HCT116 (cell line): Measurements from ENCODE around the gene PRLR. TPM values are rescaled to one million over a fixed set of nuclear protein-coding genes. Genes with fewer than 3 reads are reported as not detected.

ENCODE experiments used
- ATAC-seq: fragments of 200-7000 bp; cut with Tn5 transposase; 2 replicates; pipeline ENCODE4 v1.9.1; 2020; ENCODE audit warnings: mild to moderate bottlenecking, moderate library complexity
- BruUV-seq: library from RNA; stranded (reverse); fragments of 400-500 nt; replicated peaks from 2 replicates; lab custom pipeline; 2021; lab: Mats Ljungman, UMichigan
- CTCF ChIA-PET: fragments of 300-600 bp; sonication (Branson Sonifier 250); formaldehyde crosslinking; loops from one replicate; lab custom pipeline; 2021; ENCODE audit warnings: antibody characterized with exemption; lab: Charles Lee
- POLR2A ChIA-PET: fragments of 300-600, 350-600 bp; sonication (Branson Sonifier 250); formaldehyde crosslinking; loops from one replicate; lab custom pipeline; 2021; ENCODE audit warnings: antibody characterized with exemption; lab: Charles Lee
- RAD21 ChIA-PET, 2 experiments: fragments of 300-600 bp; sonication (Branson Sonifier 250); formaldehyde crosslinking; loops; one replicate each; lab custom pipeline; 2023; ENCODE audit warnings: low total read pairs in 2 of 2; ENCODE audit not compliant: uncharacterized antibody in 2 of 2, unreplicated experiment in 2 of 2, low non-redundant PET in 1 of 2; lab: Charles Lee
- DNase-seq: peaks from one replicate; pipeline ENCODE4 v3.0.0-alpha.2; 2010; ENCODE audit warnings: low read depth, low spot score
- H2AFZ ChIP-seq: fragments of 200-600 bp; shearing (Covaris generic), sonication (generic); 2 replicates; pipeline ENCODE4 v1.6.1; 2017; ENCODE audit warnings: low read depth, mixed run types, mixed read lengths, antibody characterized with exemption, low read length; ENCODE audit not compliant: poor library complexity, severe bottlenecking
- H3K27ac ChIP-seq: 2 replicates; pipeline ENCODE4 v1.5.1; 2012; ENCODE audit warnings: low read depth, low read length
- H3K27me3 ChIP-seq: fragments of 200-600 bp; sonication (generic); 2 replicates; pipeline ENCODE4 v1.6.1; 2016; ENCODE audit warnings: mixed run types, low read length, mixed read lengths; ENCODE audit not compliant: insufficient read depth
- H3K36me3 ChIP-seq, 2 experiments: fragments of 200-500 bp in 1 of 2; fragments of 200-600 bp in 1 of 2; sonication (Bioruptor generic) in 1 of 2; sonication (generic) in 1 of 2; 2 replicates each; pipeline versions ENCODE4 v1.5.1 to v1.6.1; 2014 to 2016; ENCODE audit warnings: low read length in 2 of 2, inconsistent platforms in 1 of 2, mixed read lengths in 1 of 2, mixed run types in 1 of 2; ENCODE audit not compliant: insufficient read depth in 2 of 2, control insufficient read depth in 1 of 2
- H3K4me1 ChIP-seq, 2 experiments: fragments of 200-600 bp in 1 of 2; sonication (generic) in 1 of 2; 2 replicates each; pipeline versions ENCODE4 v1.5.1 to v1.6.1; 2012 to 2017; ENCODE audit warnings: low read length in 2 of 2, inconsistent platforms in 1 of 2, mild to moderate bottlenecking in 1 of 2, mixed read lengths in 1 of 2, mixed run types in 1 of 2, moderate library complexity in 1 of 2; ENCODE audit not compliant: insufficient read depth in 2 of 2, control insufficient read depth in 1 of 2
- H3K4me2 ChIP-seq: fragments of 200-600 bp; sonication (generic); 2 replicates; pipeline ENCODE4 v1.6.1; 2017; ENCODE audit warnings: mixed run types, low read length, mixed read lengths
- H3K4me3 ChIP-seq, 2 experiments: fragments of 200-600 bp in 1 of 2; sonication (generic) in 1 of 2; replicated peaks in 1 of 2; 2 replicates each; pipeline ENCODE4 v1.5.1; 2011 to 2016; ENCODE audit warnings: low read length in 2 of 2, control low read depth in 1 of 2, low read depth in 1 of 2, mild to moderate bottlenecking in 1 of 2, mixed read lengths in 1 of 2, mixed run types in 1 of 2
- H3K79me2 ChIP-seq: fragments of 200-600 bp; sonication (generic); 2 replicates; pipeline ENCODE4 v1.6.1; 2017; ENCODE audit warnings: mild to moderate bottlenecking, mixed run types, low read length, moderate library complexity, mixed read lengths; ENCODE audit not compliant: insufficient read depth
- H3K9ac ChIP-seq: fragments of 200-600 bp; sonication (generic); 2 replicates; pipeline ENCODE4 v1.6.1; 2016; ENCODE audit warnings: low read length, mixed read lengths
- H3K9me2 ChIP-seq: fragments of 200-600 bp; sonication (generic), shearing (Covaris generic); 2 replicates; pipeline ENCODE4 v1.6.1; 2017; ENCODE audit warnings: mixed run types, mild to moderate bottlenecking, moderate library complexity; ENCODE audit not compliant: insufficient read depth
- H3K9me3 ChIP-seq, 2 experiments: fragments of 200-500 bp in 1 of 2; fragments of 200-600 bp in 1 of 2; sonication (Bioruptor generic) in 1 of 2; sonication (generic) in 1 of 2; 2 replicates each; pipeline ENCODE4 v1.6.1; 2014 to 2017; ENCODE audit warnings: low read length in 2 of 2, mixed read lengths in 2 of 2, inconsistent platforms in 1 of 2, low read depth in 1 of 2, mild to moderate bottlenecking in 1 of 2, mixed run types in 1 of 2, moderate library complexity in 1 of 2; ENCODE audit not compliant: control insufficient read depth in 1 of 2, insufficient read depth in 1 of 2
- H4K20me1 ChIP-seq: fragments of 200-600 bp; sonication (generic), shearing (Covaris generic); 2 replicates; pipeline ENCODE4 v1.6.1; 2017; ENCODE audit warnings: mixed run types, mild to moderate bottlenecking, moderate library complexity; ENCODE audit not compliant: insufficient read depth
- EZH2 ChIP-seq: fragments of 200-600 bp; sonication (generic); IDR thresholded peaks from 2 replicates; pipeline ENCODE4 v1.6.1; 2017; ENCODE audit warnings: antibody characterized with exemption, mixed run types
- FOSL1 ChIP-seq: IDR thresholded peaks from 2 replicates; pipeline ENCODE4 v1.6.1; 2012; ENCODE audit warnings: low read depth
- REST ChIP-seq: IDR thresholded peaks from 2 replicates; pipeline ENCODE4 v1.6.1; 2012; ENCODE audit warnings: low read depth
- SP1 ChIP-seq: IDR thresholded peaks from 2 replicates; pipeline ENCODE4 v1.6.1; 2012; ENCODE audit warnings: low read depth
- ZBTB33 ChIP-seq: IDR thresholded peaks from 2 replicates; pipeline ENCODE4 v1.6.1; 2011; ENCODE audit warnings: mild to moderate bottlenecking, low read length, moderate library complexity; ENCODE audit not compliant: insufficient replicate concordance; ENCODE audit errors: extremely low read depth
- ZFX ChIP-seq: fragments of 450-650 bp; IDR thresholded peaks from 2 replicates; pipeline ENCODE4 v1.6.1; 2017
- intact Hi-C: fragments of 100-400 bp; cut with micrococcal nuclease; formaldehyde crosslinking; loops from 2 replicates; pipeline ENCODE4 v1.10.0; 2022
- total RNA-seq: library from RNA; stranded (reverse); gene quantifications from one replicate; pipeline ENCODE4 v1.2.1, GENCODE V29; 2021; ENCODE audit not compliant: unreplicated experiment

Gene PRLR
- total RNA-seq, 1 experiment from 2014 or later: 0.10 TPM

GRCh38 chr5:35073160-35073559, 157.1 kb downstream of the PRLR start:
- Histone ChIP-seq H3K4me3 (no peak overlapping the region), H2AFZ (no peak overlapping the region), H4K20me1 (no peaks in the 10 kb centered on the region), H3K9me2 (no peaks in the 10 kb centered on the region), H3K36me3 (no peaks in the 10 kb centered on the region), H3K4me1 (no peaks in the 10 kb centered on the region), H3K9ac (no peak overlapping the region), H3K79me2 (no peaks in the 10 kb centered on the region), H3K4me2 (no peak overlapping the region), H3K27ac (no peak overlapping the region)
- RAD21 ChIA-PET: no interaction called here
- intact Hi-C loops: no loop called here
- no peak for ATAC-seq
- no peak for DNase-seq
- no peak for TF ChIP-seq REST
- TF ChIP-seq FOSL1: no peak
- TF ChIP-seq SP1: no peak
- no peak for TF ChIP-seq EZH2
- TF ChIP-seq ZFX: no peak
- no peak for TF ChIP-seq ZBTB33
- TF ChIP-seq, all 23 proteins: peak for 0
- ChIA-PET CTCF (no interaction called here), POLR2A (no interaction called here)
- no peaks in the 10 kb centered on the region for H3K9me3 ChIP-seq
- no peaks in the 10 kb centered on the region; the same call in 1 of the 2 replicates for H3K27me3 ChIP-seq
- BruUV-seq: no TSS peak
